Midbrain (tissue), 1 donor: ENCODE measurements around the gene THAP7.

Source experiments
- DNase-seq: peaks from one replicate; lab custom pipeline; 2025; lab: John Stamatoyannopoulos, UW

The THAP7 gene

DNA sequence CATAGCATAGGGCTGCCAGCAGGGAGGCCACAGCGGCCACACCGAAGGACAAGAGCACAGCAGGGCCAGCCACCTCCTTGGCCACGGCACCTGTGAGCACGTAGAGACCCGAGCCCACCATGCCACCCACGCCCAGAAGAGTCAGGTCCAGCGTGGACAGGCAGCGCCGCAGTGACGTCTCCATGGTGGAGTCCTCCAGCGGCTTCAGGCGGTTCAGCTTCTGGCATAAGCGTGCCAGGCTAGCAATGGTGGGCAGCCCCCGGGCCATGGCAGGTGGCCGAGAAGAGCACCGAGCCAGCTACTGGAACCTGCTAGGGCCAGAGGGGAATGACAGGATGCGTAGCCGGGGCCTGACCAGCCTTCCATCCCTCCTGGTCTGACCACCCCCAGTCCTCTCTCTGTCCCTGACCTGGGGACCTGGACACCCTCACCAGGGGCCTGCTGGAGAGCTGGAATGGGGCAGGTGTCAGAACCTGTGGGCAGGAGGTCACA is 29.7 kb upstream of the THAP7 start:
- DNase-seq, result no peak

DNA sequence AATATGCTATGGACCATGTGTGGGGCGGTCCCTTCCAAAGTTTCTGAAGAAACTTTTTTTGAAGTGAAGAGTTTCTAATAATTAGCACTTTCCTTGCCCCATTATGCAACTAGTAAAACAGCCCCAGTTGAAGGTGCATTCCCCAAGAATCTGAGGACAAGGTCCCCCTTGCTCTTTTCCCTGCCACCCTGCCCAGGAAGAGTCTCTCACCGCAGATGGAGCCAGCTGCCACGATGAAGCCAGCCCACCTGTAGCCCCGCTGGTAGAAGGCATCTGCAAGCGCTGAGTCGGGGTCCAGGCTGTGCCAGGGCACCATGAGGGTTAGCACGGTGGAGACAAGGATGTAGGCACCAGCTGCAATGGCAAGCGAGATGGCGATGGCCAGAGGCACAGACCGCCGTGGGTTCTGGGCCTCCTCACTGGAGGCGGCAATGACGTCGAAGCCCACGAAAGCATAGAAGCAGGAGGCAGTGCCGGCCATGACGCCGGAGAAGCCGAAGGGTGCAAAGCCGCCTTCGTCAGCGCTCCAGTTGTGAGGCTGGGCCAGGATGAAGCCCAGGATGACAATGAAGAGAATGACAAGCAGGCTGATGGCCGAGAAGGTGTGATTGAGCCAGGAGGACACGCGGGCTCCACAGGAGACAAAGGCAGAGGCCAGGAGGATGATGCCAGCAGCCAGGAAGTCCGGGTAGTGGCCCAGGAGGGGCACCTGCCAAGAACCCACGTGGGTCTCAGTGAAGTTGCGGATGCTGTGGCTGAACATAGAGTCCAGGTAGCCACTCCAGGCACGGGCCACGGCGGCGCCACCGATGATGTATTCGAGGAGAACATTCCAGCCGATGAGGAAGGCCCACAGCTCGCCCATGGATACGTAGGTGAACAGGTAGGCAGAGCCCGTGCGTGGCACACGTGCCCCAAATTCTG is 29.0 kb upstream of the THAP7 start:
- no peak for DNase-seq

- DNase-seq, result no peak
These were observed 28.1 kb upstream of the THAP7 start for GRCh38 chr22:21030032-21030431.

- DNase-seq, result no peak
These were observed 27.6 kb upstream of the THAP7 start for GRCh38 chr22:21029486-21030025.

DNA sequence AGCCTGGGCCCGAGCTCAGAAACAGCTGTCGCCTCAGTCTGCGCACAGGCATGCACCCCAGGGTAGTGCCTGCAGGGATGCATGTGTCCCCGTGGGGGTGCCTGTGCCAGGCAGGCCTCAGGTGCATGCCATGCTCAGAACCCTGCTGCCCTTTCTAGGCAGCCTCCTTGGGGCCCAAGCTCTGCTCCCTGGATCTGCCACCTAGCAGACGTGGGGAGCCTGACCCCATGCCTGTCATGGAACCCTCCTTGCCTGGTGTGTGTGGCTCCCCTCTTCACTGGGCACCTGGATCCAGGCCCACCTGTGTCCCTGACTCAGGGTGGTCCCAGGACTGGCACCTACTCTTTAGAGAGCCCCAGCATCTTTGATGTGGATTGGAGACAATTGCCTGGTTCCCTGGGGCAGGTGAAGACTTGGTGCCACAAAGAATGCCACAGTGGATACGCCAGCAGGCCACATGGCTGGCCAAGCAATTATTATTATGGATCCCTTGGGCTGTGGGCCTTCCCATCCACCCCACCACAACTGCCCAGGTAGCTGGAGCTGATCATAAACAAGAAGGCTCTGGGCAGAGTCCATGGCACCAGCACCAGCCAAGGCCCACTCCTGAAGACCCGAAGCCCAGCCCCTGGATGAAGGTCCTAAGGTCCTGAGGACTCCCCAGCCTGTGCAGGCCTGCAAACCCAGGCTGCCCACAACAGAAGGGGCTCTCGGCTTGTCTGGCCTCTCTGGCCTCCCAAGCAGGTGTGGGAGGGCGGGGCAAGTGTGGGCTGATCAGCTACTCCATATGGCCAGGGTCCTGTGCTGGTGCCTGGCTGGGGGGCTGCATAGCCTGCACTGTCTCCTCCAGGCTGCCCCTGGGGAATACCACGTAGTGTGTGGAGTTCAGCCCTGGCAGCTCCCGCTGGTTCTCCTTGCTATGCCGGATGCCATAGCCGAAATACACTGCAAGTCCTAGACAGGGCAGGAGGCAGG is 26.6 kb upstream of the THAP7 start:
- no peak for DNase-seq

- DNase-seq, result no peak
These were observed 25.1 kb upstream of the THAP7 start for GRCh38 chr22:21026783-21027692.

GRCh38 chr22:21025763-21026755 is 24.1 kb upstream of the THAP7 start:
- DNase-seq, result no peak

DNA sequence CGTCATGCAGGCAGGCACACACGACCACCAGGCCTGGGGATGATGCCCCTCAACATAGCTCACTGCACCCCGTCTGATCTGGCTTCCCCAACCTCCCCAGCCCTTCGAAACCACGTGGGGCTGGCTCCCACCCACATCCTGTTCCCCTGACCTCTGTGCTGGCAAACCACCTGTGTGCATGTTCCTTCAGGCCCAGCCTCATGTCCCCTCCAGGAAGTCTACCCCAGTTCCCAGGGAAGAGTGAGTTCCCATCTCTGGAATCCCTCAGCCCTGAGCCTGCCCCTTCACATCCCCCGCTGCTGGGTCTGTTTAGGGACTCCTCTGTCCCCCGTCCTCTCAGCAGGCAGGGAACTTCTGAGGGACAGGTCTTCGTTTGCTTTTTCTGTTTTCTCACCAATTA is 23.3 kb upstream of the THAP7 start:
- DNase-seq, result no peak

DNA sequence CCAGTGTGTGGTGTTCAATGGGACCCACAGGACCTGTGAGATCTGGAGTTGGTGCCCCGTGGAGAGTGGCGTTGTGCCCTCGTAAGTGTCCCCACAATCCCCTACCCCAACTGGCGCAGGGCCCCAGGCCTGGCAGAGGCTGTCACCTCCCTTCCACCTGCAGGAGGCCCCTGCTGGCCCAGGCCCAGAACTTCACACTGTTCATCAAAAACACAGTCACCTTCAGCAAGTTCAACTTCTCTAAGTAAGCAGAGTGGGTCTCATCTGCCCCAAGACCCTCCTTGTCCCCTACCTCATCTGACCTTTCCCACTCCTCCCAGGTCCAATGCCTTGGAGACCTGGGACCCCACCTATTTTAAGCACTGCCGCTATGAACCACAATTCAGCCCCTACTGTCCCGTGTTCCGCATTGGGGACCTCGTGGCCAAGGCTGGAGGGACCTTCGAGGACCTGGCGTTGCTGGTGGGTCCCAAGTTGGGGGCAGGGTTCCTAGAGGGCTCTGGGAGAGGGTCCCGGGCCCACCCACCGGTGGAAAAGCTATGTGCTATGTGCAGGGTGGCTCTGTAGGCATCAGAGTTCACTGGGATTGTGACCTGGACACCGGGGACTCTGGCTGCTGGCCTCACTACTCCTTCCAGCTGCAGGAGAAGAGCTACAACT is 21.2 kb upstream of the THAP7 start:
- no peak for DNase-seq

GRCh38 chr22:21022507-21022906 is 20.6 kb upstream of the THAP7 start:
- DNase-seq, result no peak

- no peak for DNase-seq
These were observed 19.0 kb upstream of the THAP7 start for GRCh38 chr22:21020802-21021429.

- no peak for DNase-seq
These were observed 16.4 kb upstream of the THAP7 start for GRCh38 chr22:21018314-21018713.

GRCh38 chr22:21016644-21017420 is 14.9 kb upstream of the THAP7 start:
- DNase-seq, result no peak

- DNase-seq, result no peak
These were observed 13.6 kb upstream of the THAP7 start for GRCh38 chr22:21015466-21016006.

DNA sequence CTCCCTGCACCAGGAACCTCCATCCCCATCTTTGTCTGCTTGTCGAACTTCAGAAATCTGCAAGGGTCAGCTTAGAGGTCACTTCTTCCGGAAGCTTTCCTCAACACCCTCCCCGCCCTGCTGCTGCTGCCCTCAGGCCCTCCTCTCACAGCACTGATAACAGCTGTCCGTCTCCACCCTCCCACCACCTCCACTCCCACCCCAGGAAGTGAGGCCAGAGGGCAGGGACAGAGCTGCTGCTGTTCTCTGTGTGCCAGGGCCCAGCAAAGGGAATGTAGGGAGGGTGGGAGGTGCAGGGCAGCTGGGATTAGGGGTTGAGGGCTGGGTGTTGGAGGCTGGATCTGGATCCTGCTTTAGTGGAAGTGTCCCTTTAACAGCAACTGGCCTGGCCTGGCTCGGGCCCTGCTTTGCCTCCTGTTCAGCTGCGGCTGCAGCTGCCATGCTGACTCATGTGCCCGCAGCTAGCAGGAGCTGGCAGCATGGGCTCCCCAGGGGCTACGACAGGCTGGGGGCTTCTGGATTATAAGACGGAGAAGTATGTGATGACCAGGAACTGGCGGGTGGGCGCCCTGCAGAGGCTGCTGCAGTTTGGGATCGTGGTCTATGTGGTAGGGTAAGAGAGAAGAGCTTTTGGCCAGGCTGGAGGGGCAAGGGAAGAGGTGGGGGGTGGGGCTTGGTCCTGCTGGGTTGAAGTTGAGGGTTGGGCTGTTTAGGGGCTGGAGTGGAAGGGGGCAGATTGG is 13.0 kb upstream of the THAP7 start, which contains the start of gene P2RX6:
TSS of gene P2RX6 (plus strand) at position 440 of the 740 bp plus-strand sequence. CDS start at position 450, 10 bp downstream.
- DNase-seq, result no peak

DNA sequence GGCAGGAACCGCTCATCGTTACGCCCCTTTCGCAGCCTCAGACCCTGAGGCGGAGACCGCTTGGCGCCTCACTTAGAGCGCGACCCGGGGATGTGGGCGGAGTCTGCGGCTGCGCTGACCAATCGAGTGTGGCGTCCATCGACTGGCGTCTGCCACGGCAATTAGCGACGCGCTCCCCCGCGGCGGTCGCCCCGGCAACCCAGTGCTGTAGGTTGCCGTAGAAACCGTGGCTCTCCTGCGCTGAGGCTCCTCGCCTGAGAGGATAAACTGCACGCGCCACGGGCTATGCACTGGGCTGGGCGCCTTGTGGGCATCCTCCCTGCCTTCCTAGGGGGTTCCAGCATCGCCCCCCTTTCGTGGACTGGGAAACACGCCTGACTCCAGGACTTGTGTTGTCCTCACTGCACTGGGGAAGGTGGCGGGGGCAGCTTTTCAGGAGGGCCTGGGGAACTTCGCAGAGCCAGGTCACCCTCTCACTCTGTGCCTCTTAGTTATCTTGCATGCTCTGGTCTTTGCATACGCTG is 12.3 kb upstream of the THAP7 start:
- DNase-seq, result peak; percentile 90
